Islet precursor cell (in vitro differentiated cells): ENCODE results near the gene MEGF11.

Source experiments
- DNase-seq: peaks from one replicate; pipeline ENCODE4 v3.0.0-alpha.2; 2018

The MEGF11 gene

GRCh38 chr15:66108483-66109265, 144.9 kb downstream of the MEGF11 start:
- DNase-seq = no peak

- no peak for DNase-seq
Observed at GRCh38 chr15:66107070-66107469, 146.5 kb downstream of the MEGF11 start.

GRCh38 chr15:66105286-66106265, 148.0 kb downstream of the MEGF11 start:
- no peak for DNase-seq

GRCh38 chr15:66103293-66103590, 150.3 kb downstream of the MEGF11 start:
- no peak for DNase-seq

- DNase-seq = no peak
Observed at GRCh38 chr15:66102563-66103292, 150.8 kb downstream of the MEGF11 start.

GRCh38 chr15:66101715-66102395, 151.7 kb downstream of the MEGF11 start:
- no peak for DNase-seq

- DNase-seq = no peak
Observed at GRCh38 chr15:66100761-66101160, 152.8 kb downstream of the MEGF11 start.

- no peak for DNase-seq
Observed at GRCh38 chr15:66099950-66100671, 153.4 kb downstream of the MEGF11 start.

GRCh38 chr15:66098022-66098363, 155.6 kb downstream of the MEGF11 start:
- no peak for DNase-seq

- DNase-seq = no peak
Observed at GRCh38 chr15:66097151-66098021, 156.2 kb downstream of the MEGF11 start.

GRCh38 chr15:66096688-66097058, 156.9 kb downstream of the MEGF11 start:
- no peak for DNase-seq

- no peak for DNase-seq
Observed at GRCh38 chr15:66095871-66096687, 157.5 kb downstream of the MEGF11 start.

GRCh38 chr15:66094331-66094730, 159.2 kb downstream of the MEGF11 start:
- no peak for DNase-seq

GRCh38 chr15:66092053-66093016, 161.2 kb downstream of the MEGF11 start:
- DNase-seq = no peak

- DNase-seq = no peak
Observed at GRCh38 chr15:66089509-66089908, 164.0 kb downstream of the MEGF11 start.

- DNase-seq = no peak
Observed at GRCh38 chr15:66089049-66089448, 164.5 kb downstream of the MEGF11 start.

- DNase-seq = no peak
Observed at GRCh38 chr15:66085128-66085527, 168.4 kb downstream of the MEGF11 start.

- DNase-seq = no peak
Observed at GRCh38 chr15:66084704-66085103, 168.8 kb downstream of the MEGF11 start.
